IMR-90 (cell line): ENCODE results near the gene LGALS16. TPM values are rescaled to one million over a fixed set of nuclear protein-coding genes. Genes with fewer than 3 reads are reported as not detected.

ENCODE experiments used
- ATAC-seq: fragments of 200-7000 bp; cut with Tn5 transposase; 2 replicates; pipeline ENCODE4 v1.9.1; 2020; ENCODE audit warnings: low read depth, mild to moderate bottlenecking, moderate library complexity
- BruUV-seq: library from RNA; stranded (reverse); fragments of 400-500 nt; replicated peaks from 2 replicates; lab custom pipeline; 2021; lab: Mats Ljungman, UMichigan
- CTCF ChIA-PET: fragments of 300-600 bp; formaldehyde crosslinking; extraction: SDS; loops from one replicate; lab custom pipeline; 2021; ENCODE audit warnings: antibody characterized with exemption; lab: Yijun Ruan, JAX
- POLR2A ChIA-PET: fragments of 300-600 bp; sonication (Branson Sonifier 250); formaldehyde crosslinking; loops from one replicate; lab custom pipeline; 2022; ENCODE audit warnings: antibody characterized with exemption; ENCODE audit not compliant: unreplicated experiment; lab: Charles Lee
- DNase-seq: peaks from one replicate; pipeline ENCODE4 v3.0.0; 2013
- H2AFZ ChIP-seq: replicated peaks from 2 replicates; pipeline ENCODE3; 2013; ENCODE audit warnings: low read length, mild to moderate bottlenecking; ENCODE audit not compliant: poor library complexity
- H2AK5ac ChIP-seq: 2 replicates; pipeline ENCODE4 v1.6.1; 2013; ENCODE audit warnings: low read depth, low read length, inconsistent platforms
- H2AK9ac ChIP-seq: replicated peaks from 2 replicates; pipeline ENCODE3; 2013; ENCODE audit warnings: mild to moderate bottlenecking, low read depth, low read length, moderate library complexity; ENCODE audit not compliant: poor library complexity
- H2BK120ac ChIP-seq: 2 replicates; pipeline ENCODE4 v1.6.1; 2013; ENCODE audit warnings: low read depth, low read length, inconsistent platforms
- H2BK15ac ChIP-seq: 3 replicates; pipeline ENCODE4 v1.6.1; 2013; ENCODE audit warnings: low read depth, low read length, inconsistent platforms
- H2BK20ac ChIP-seq: 2 replicates; pipeline ENCODE4 v1.6.1; 2013; ENCODE audit warnings: low read depth, mild to moderate bottlenecking, inconsistent platforms, low read length, moderate library complexity
- H2BK5ac ChIP-seq: 2 replicates; pipeline ENCODE4 v1.6.1; 2013; ENCODE audit warnings: mild to moderate bottlenecking, low read depth, low read length, inconsistent platforms; ENCODE audit not compliant: poor library complexity, severe bottlenecking
- H3K14ac ChIP-seq: replicated peaks from 2 replicates; pipeline ENCODE4 v1.6.1; 2013; ENCODE audit warnings: low read depth, low read length, inconsistent platforms
- H3K18ac ChIP-seq: 2 replicates; pipeline ENCODE4 v1.6.1; 2013; ENCODE audit warnings: low read depth, low read length, control low read depth
- H3K23ac ChIP-seq: 2 replicates; pipeline ENCODE4 v1.6.1; 2013; ENCODE audit warnings: low read depth, low read length, inconsistent platforms
- H3K27ac ChIP-seq: 2 replicates; pipeline ENCODE4 v1.5.1; 2013; ENCODE audit warnings: mild to moderate bottlenecking, control low read depth, low read length; ENCODE audit not compliant: insufficient read depth
- H3K27me3 ChIP-seq: 2 replicates; pipeline ENCODE4 v1.6.1; 2013; ENCODE audit warnings: low read length; ENCODE audit not compliant: control insufficient read depth, insufficient read depth
- H3K36me3 ChIP-seq: 2 replicates; pipeline ENCODE4 v1.6.1; 2013; ENCODE audit warnings: low read length, mixed read lengths; ENCODE audit not compliant: control insufficient read depth, insufficient read depth
- H3K4ac ChIP-seq: 2 replicates; pipeline ENCODE4 v1.6.1; 2013; ENCODE audit warnings: low read depth, low read length, inconsistent platforms
- H3K4me1 ChIP-seq: 2 replicates; pipeline ENCODE4 v1.6.1; 2013; ENCODE audit warnings: low read length, mixed read lengths; ENCODE audit not compliant: control insufficient read depth, insufficient read depth
- H3K4me2 ChIP-seq: 2 replicates; pipeline ENCODE4 v1.6.1; 2013; ENCODE audit warnings: low read depth, mild to moderate bottlenecking, control low read depth, low read length, moderate library complexity
- H3K4me3 ChIP-seq: 2 replicates; pipeline ENCODE4 v1.5.1; 2013; ENCODE audit warnings: low read depth, mild to moderate bottlenecking, control low read depth, low read length, moderate library complexity; ENCODE audit not compliant: insufficient read depth
- H3K56ac ChIP-seq: 2 replicates; pipeline ENCODE4 v1.6.1; 2013; ENCODE audit warnings: low read length, inconsistent platforms; ENCODE audit not compliant: insufficient read depth; ENCODE audit errors: extremely low read depth
- H3K79me1 ChIP-seq, 2 experiments: 2 replicates each; pipeline ENCODE4 v1.6.1; 2013; ENCODE audit warnings: low read length in 2 of 2, inconsistent platforms in 1 of 2, low read depth in 1 of 2
- H3K9ac ChIP-seq: 2 replicates; pipeline ENCODE4 v1.6.1; 2013; ENCODE audit warnings: low read depth, low read length, control low read depth
- H3K9me1 ChIP-seq: 2 replicates; pipeline ENCODE4 v1.6.1; 2013; ENCODE audit warnings: low read length, inconsistent platforms; ENCODE audit not compliant: insufficient read depth
- H3K9me3 ChIP-seq: 2 replicates; pipeline ENCODE4 v1.6.1; 2013; ENCODE audit warnings: low read length; ENCODE audit not compliant: control insufficient read depth, insufficient read depth
- H4K20me1 ChIP-seq: 2 replicates; pipeline ENCODE4 v1.6.1; 2013; ENCODE audit warnings: low read length, inconsistent platforms; ENCODE audit not compliant: insufficient read depth
- H4K5ac ChIP-seq: 2 replicates; pipeline ENCODE4 v1.6.1; 2013; ENCODE audit warnings: mild to moderate bottlenecking, low read depth, low read length, control low read depth
- H4K8ac ChIP-seq, 2 experiments: 2 replicates each; pipeline ENCODE4 v1.6.1; 2013; ENCODE audit warnings: low read depth in 2 of 2, low read length in 2 of 2, control low read depth in 1 of 2, inconsistent platforms in 1 of 2
- H4K91ac ChIP-seq: 2 replicates; pipeline ENCODE4 v1.6.1; 2013; ENCODE audit warnings: low read depth, low read length, inconsistent platforms; ENCODE audit not compliant: insufficient read depth
- BHLHE40 ChIP-seq: fragments of 150-350 bp; IDR thresholded peaks from 2 replicates; pipeline ENCODE4 v1.6.1; 2016; ENCODE audit warnings: mild to moderate bottlenecking, low read depth, low read length
- CEBPB ChIP-seq: IDR thresholded peaks from 2 replicates; pipeline ENCODE4 v1.6.1; 2012; ENCODE audit warnings: low read depth, low read length, improper control_type of control experiment
- CHD1 ChIP-seq: IDR thresholded peaks from 2 replicates; pipeline ENCODE4 v1.6.1; 2012; ENCODE audit warnings: low read depth, low read length, improper control_type of control experiment
- CTCF ChIP-seq: conservative IDR thresholded peaks from 2 replicates; pipeline ENCODE4 v1.5.1; 2012; ENCODE audit warnings: mild to moderate bottlenecking, low read depth, low read length, improper control_type of control experiment
- ELK1 ChIP-seq: fragments of 150-350 bp; IDR thresholded peaks from 2 replicates; pipeline ENCODE4 v1.6.1; 2016; ENCODE audit warnings: low read depth, mild to moderate bottlenecking, low read length, moderate library complexity, borderline replicate concordance
- FOS ChIP-seq: fragments of 150-350 bp; IDR thresholded peaks from 2 replicates; pipeline ENCODE4 v1.6.1; 2016; ENCODE audit warnings: low read depth, low read length
- MAFK ChIP-seq: IDR thresholded peaks from 2 replicates; pipeline ENCODE4 v1.6.1; 2012; ENCODE audit warnings: low read depth, low read length, improper control_type of control experiment
- MAZ ChIP-seq: IDR thresholded peaks from 2 replicates; pipeline ENCODE4 v1.6.1; 2012; ENCODE audit warnings: low read depth, mild to moderate bottlenecking, low read length, improper control_type of control experiment, moderate library complexity, borderline replicate concordance
- MXI1 ChIP-seq: IDR thresholded peaks from 2 replicates; pipeline ENCODE4 v1.6.1; 2012; ENCODE audit warnings: low read depth, mild to moderate bottlenecking, low read length, moderate library complexity, borderline replicate concordance
- NFE2L2 ChIP-seq: fragments of 150-350 bp; IDR thresholded peaks from 2 replicates; pipeline ENCODE4 v1.6.1; 2016; ENCODE audit warnings: low read depth, mild to moderate bottlenecking, low read length
- POLR2A ChIP-seq: IDR thresholded peaks from 2 replicates; pipeline ENCODE4 v1.6.1; 2012; ENCODE audit warnings: mild to moderate bottlenecking, low read depth, low read length
- RAD21 ChIP-seq: IDR thresholded peaks from 2 replicates; pipeline ENCODE4 v1.6.1; 2012; ENCODE audit warnings: low read length, improper control_type of control experiment
- RCOR1 ChIP-seq: IDR thresholded peaks from 2 replicates; pipeline ENCODE4 v1.6.1; 2012; ENCODE audit warnings: mild to moderate bottlenecking, low read length, improper control_type of control experiment; ENCODE audit not compliant: insufficient replicate concordance
- RFX5 ChIP-seq: IDR thresholded peaks from 2 replicates; pipeline ENCODE4 v1.8.0; 2012; ENCODE audit warnings: low read depth, mild to moderate bottlenecking, low read length, moderate library complexity
- SMC3 ChIP-seq: fragments of 150-350 bp; IDR thresholded peaks from 2 replicates; pipeline ENCODE4 v1.6.1; 2016; ENCODE audit warnings: low read depth, mild to moderate bottlenecking, antibody characterized with exemption, low read length, moderate library complexity
- USF2 ChIP-seq: fragments of 150-350 bp; IDR thresholded peaks from 2 replicates; pipeline ENCODE4 v1.6.1; 2017; ENCODE audit warnings: mild to moderate bottlenecking, antibody characterized with exemption, low read length, low read depth
- WGBS, 2 experiments: methylation state at CpG; one replicate each; pipeline versions ENCODE4 v1.1.5 to v1.1.7; 2013; ENCODE audit warnings: missing lambda C conversion rate in 2 of 2; ENCODE audit not compliant: insufficient read length in 1 of 2; ENCODE audit errors: extremely low coverage in 2 of 2; 5-methylcytosine and 5-hydroxymethylcytosine counted together
- dilution Hi-C: fragments of 300-500 bp; cut with HindIII; formaldehyde crosslinking; loops from one replicate; pipeline ENCODE4 v1.14.3; 2018; ENCODE audit warnings: low sequenced_read_pairs; ENCODE audit not compliant: unreplicated experiment
- in situ Hi-C: fragments of 300-500 bp; cut with MboI; formaldehyde crosslinking; loops from 3 replicates; pipeline ENCODE4 v1.14.3; 2019; ENCODE audit warnings: low sequenced_read_pairs, inconsistent platforms, mixed read lengths
- intact Hi-C: fragments of 100-400 bp; cut with micrococcal nuclease; formaldehyde crosslinking; loops from 2 replicates; pipeline ENCODE4 v1.10.0; 2022
- polyA plus RNA-seq, 3 experiments: library from polyadenylated mRNA; depleted of rRNA; stranded (reverse); fragments of >200 nt; gene quantifications; 2 replicates each; pipeline ENCODE4 v1.2.3, GENCODE V29; 2012; ENCODE audit warnings: low replicate concordance in 1 of 3
- total RNA-seq: library from RNA; depleted of rRNA; stranded (reverse); fragments of >200 nt; gene quantifications from 2 replicates; pipeline ENCODE4 v1.2.3, GENCODE V29; 2012

The LGALS16 gene
- total and polyA plus RNA-seq, 2 of the 4 experiments (the other 2 are of a cell fraction), result not detected

GRCh38 chr19:39607021-39607420, 48.7 kb upstream of the LGALS16 start:
- CTCF ChIA-PET, result no interaction called here

More at GRCh38 chr19:39607021-39607420, 48.7 kb upstream of the LGALS16 start:
- Histone ChIP-seq H3K18ac (no peak overlapping the region), H3K9me1 (no peaks in the 10 kb centered on the region), H3K9me3 (no peaks in the 10 kb centered on the region), H2BK120ac (no peak overlapping the region), H3K79me1 (no peaks in the 10 kb centered on the region), H3K27ac (no peak overlapping the region), H3K27me3 (no peaks in the 10 kb centered on the region), H3K23ac (no peak overlapping the region), H2AK9ac (no peak overlapping the region), H3K14ac (no peak overlapping the region), H3K4me2 (no peak overlapping the region), H4K8ac (no peak overlapping the region), H3K56ac (no peak overlapping the region), H3K4ac (no peak overlapping the region), H2BK20ac (no peak overlapping the region), H4K20me1 (no peaks in the 10 kb centered on the region), H3K4me1 (no peaks in the 10 kb centered on the region), H2AK5ac (no peak overlapping the region), H4K91ac (no peak overlapping the region), H2AFZ (no peak overlapping the region), H2BK5ac (no peak overlapping the region), H4K5ac (no peak overlapping the region), H2BK15ac (no peak overlapping the region), H3K36me3 (no peaks in the 10 kb centered on the region), H3K9ac (no peak overlapping the region), H3K4me3 (no peak overlapping the region)
- no peak for DNase-seq
- ATAC-seq, result no peak
- no peak for TF ChIP-seq USF2
- TF ChIP-seq SMC3, result no peak
- no peak for TF ChIP-seq RAD21
- no peak for TF ChIP-seq MAFK
- no peak for TF ChIP-seq ELK1
- no peak for TF ChIP-seq FOS
- TF ChIP-seq CTCF, result no peak
- TF ChIP-seq RCOR1, result no peak
- no peak for TF ChIP-seq NFE2L2
- TF ChIP-seq POLR2A, result no peak
- TF ChIP-seq MXI1, result no peak
- no peak for TF ChIP-seq CEBPB
- no peak for TF ChIP-seq CHD1
- TF ChIP-seq RFX5, result no peak
- TF ChIP-seq MAZ, result no peak
- no peak for TF ChIP-seq BHLHE40
- in situ Hi-C loops (no loop called here), intact Hi-C loops (no loop called here), dilution Hi-C loops (no loop called here)
- WGBS, 2 experiments, result 33% methylated on average over 1 of the region's 9 CpGs; no CpG with 5 or more reads in 1 of the 2 experiments
- POLR2A ChIA-PET, result no interaction called here
- no TSS peak for BruUV-seq
